DMS53 treated with DMSO at 0.1 percent for 48 hours (cell line): Measurements from ENCODE around the gene PLXDC2.

Source experiments
- DNase-seq: peaks from one replicate; lab custom pipeline; 2025; ENCODE audit not compliant: unreplicated experiment; lab: John Stamatoyannopoulos, UW

The PLXDC2 gene

GRCh38 chr10:20254078-20254477 lies 437.8 kb downstream of the PLXDC2 start:
- DNase-seq, result no peak

GRCh38 chr10:20254497-20254896 lies 438.3 kb downstream of the PLXDC2 start:
- DNase-seq, result no peak

- DNase-seq, result no peak
These were observed 440.7 kb downstream of the PLXDC2 start for GRCh38 chr10:20256969-20257368.

GRCh38 chr10:20257422-20257821 lies 441.2 kb downstream of the PLXDC2 start:
- no peak for DNase-seq

- DNase-seq, result no peak
These were observed 448.9 kb downstream of the PLXDC2 start for GRCh38 chr10:20265146-20265545.

- no peak for DNase-seq
These were observed 451.5 kb downstream of the PLXDC2 start for GRCh38 chr10:20267734-20268133.

- no peak for DNase-seq
These were observed 455.3 kb downstream of the PLXDC2 start for GRCh38 chr10:20271490-20271889.

GRCh38 chr10:20272608-20273007 lies 456.4 kb downstream of the PLXDC2 start:
- DNase-seq, result no peak

GRCh38 chr10:20274571-20274970 lies 458.3 kb downstream of the PLXDC2 start:
- DNase-seq, result no peak

GRCh38 chr10:20276127-20276979 lies 460.1 kb downstream of the PLXDC2 start:
- peak; percentile 23 for DNase-seq

GRCh38 chr10:20277820-20278219 lies 461.6 kb downstream of the PLXDC2 start:
- DNase-seq, result no peak

- no peak for DNase-seq
These were observed 465.3 kb downstream of the PLXDC2 start for GRCh38 chr10:20281579-20281978.

GRCh38 chr10:20287586-20287985 lies 471.4 kb downstream of the PLXDC2 start:
- DNase-seq, result no peak

- no peak for DNase-seq
These were observed 471.8 kb downstream of the PLXDC2 start for GRCh38 chr10:20288060-20288459.

- DNase-seq, result no peak
These were observed 473.0 kb downstream of the PLXDC2 start for GRCh38 chr10:20289070-20289828.

GRCh38 chr10:20298417-20298816 lies 482.2 kb downstream of the PLXDC2 start:
- DNase-seq, result no peak

- no peak for DNase-seq
These were observed 483.0 kb downstream of the PLXDC2 start for GRCh38 chr10:20299034-20299736.

- DNase-seq, result no peak
These were observed 484.5 kb downstream of the PLXDC2 start for GRCh38 chr10:20300735-20301134.

GRCh38 chr10:20302033-20302432 lies 485.8 kb downstream of the PLXDC2 start:
- no peak for DNase-seq

GRCh38 chr10:20303453-20304152 lies 487.4 kb downstream of the PLXDC2 start:
- peak; percentile 82 for DNase-seq

- no peak for DNase-seq
These were observed 497.4 kb downstream of the PLXDC2 start for GRCh38 chr10:20313665-20314064.
